ENCODE results near the gene ZNF385D.

Gene ZNF385D

GRCh38 chr3:21665444-21666100 is 85.4 kb downstream of the ZNF385D start:
- Histone ChIP-seq H3K4me3 (ENCODE audit: low read depth, low read length) (no peak overlapping the region), H3K27me3 (no peaks in the 10 kb centered on the region), H3K9me3 (no peaks in the 10 kb centered on the region), H3K36me3 (no peaks in the 10 kb centered on the region), H3K4me1 (no peaks in the 10 kb centered on the region)
- TF ChIP-seq CTCF (IDR thresholded peaks at IDR 0.05; ENCODE audit: low read depth, low read length), result no peak
- DNase-seq, result no peak

DNA sequence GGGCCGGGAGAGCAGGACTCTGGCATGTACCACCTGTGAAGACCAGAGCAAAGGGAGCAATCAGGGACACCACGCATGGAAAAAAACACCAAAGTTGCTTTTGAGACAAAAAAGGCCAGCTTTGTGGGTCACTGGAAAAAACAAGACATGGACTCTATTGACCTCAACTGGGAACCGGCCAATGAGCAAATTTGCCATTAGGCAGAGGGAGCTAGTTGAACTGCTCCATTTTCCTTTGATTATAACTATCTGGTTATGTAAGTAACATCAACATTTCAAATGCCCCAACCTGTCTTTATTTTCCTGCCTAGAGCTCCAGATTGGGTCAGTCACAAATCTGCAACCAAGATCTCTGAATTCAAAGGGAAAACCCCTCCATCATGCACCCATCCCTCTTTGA is 86.0 kb downstream of the ZNF385D start:
- no peaks in the 10 kb centered on the region for H3K36me3 ChIP-seq
- no peaks in the 10 kb centered on the region for H3K9me3 ChIP-seq
- no peaks in the 10 kb centered on the region for H3K27me3 ChIP-seq
- no peak for TF ChIP-seq CTCF (IDR thresholded peaks at IDR 0.05; ENCODE audit: low read depth, low read length)
- H3K4me3 ChIP-seq (ENCODE audit: low read depth, low read length), result no peak overlapping the region
- DNase-seq, result no peak
- no peaks in the 10 kb centered on the region for H3K4me1 ChIP-seq

DNA sequence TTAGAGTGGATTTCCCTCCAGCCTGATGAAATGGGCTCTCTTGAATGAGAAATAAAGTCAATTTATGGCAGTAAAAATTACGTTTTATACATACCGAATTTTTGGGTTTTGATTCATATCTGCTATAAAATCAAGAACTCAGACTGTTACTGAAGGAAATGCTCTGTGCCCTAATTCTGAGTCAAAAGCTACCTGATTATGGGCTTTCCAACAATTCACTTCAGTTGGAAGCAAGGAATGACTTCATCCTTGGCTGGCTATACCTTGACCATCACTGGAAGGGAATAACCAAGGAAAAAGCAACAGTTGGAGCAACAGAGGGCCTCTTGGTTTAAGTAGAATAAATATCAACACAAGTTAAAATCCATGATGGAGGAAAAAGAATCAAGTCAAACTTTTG is 88.6 kb downstream of the ZNF385D start:
- Histone ChIP-seq H3K4me3 (ENCODE audit: low read depth, low read length) (no peak overlapping the region), H3K4me1 (no peaks in the 10 kb centered on the region), H3K27me3 (no peaks in the 10 kb centered on the region), H3K36me3 (no peaks in the 10 kb centered on the region), H3K9me3 (no peaks in the 10 kb centered on the region)
- no peak for DNase-seq
- TF ChIP-seq CTCF (IDR thresholded peaks at IDR 0.05; ENCODE audit: low read depth, low read length), result no peak

GRCh38 chr3:21654662-21655061 is 96.3 kb downstream of the ZNF385D start:
- H3K9me3 ChIP-seq, result no peaks in the 10 kb centered on the region
- H3K36me3 ChIP-seq, result no peaks in the 10 kb centered on the region
- no peaks in the 10 kb centered on the region for H3K27me3 ChIP-seq
- TF ChIP-seq CTCF (IDR thresholded peaks at IDR 0.05; ENCODE audit: low read depth, low read length), result no peak
- no peaks in the 10 kb centered on the region for H3K4me1 ChIP-seq
- DNase-seq, result no peak
- H3K4me3 ChIP-seq (ENCODE audit: low read depth, low read length), result no peak overlapping the region

DNA sequence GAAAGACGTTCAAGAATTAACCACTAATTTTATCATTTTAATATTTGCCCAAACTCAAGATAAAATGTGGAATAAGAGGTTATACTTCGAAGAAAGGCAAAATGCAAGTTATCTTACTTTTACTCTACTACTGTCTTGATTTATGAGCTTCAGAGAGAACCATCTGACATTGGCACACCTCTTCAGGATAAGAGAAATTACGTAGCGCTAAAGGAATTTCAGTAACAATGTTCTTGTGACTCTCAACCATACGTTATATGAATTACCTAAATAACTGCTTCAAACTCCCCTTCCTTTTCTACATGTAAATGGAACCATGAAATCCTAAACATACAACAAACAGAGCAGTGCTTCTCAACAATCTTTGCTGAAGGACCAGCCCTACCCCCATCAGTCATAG is 96.8 kb downstream of the ZNF385D start:
- Histone ChIP-seq H3K4me3 (ENCODE audit: low read depth, low read length) (no peak overlapping the region), H3K9me3 (no peaks in the 10 kb centered on the region), H3K36me3 (no peaks in the 10 kb centered on the region), H3K4me1 (no peaks in the 10 kb centered on the region), H3K27me3 (no peaks in the 10 kb centered on the region)
- TF ChIP-seq CTCF (IDR thresholded peaks at IDR 0.05; ENCODE audit: low read depth, low read length), result no peak
- no peak for DNase-seq

DNA sequence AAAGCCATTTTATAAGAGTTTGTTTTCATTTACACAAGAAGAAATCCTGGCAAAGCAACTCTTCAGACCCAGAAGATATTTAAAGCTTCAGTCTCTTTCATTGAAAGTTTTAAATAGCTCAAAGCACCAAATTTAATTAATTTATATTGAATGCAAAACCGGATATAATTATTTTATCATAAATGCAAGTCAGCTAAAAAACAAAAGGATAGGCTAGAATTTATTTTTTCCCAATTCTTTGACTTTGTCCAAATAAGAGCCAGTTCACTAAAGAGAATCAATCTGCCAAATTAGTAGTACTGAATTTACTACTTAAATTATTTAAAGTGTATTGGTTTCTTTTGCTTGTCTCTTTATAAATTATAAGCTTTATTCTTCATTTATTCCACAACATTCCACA is 101.5 kb downstream of the ZNF385D start:
- H3K9me3 ChIP-seq, result no peaks in the 10 kb centered on the region
- DNase-seq, result no peak
- H3K36me3 ChIP-seq, result no peaks in the 10 kb centered on the region
- no peaks in the 10 kb centered on the region for H3K4me1 ChIP-seq
- H3K27me3 ChIP-seq, result no peaks in the 10 kb centered on the region
- no peak for TF ChIP-seq CTCF (IDR thresholded peaks at IDR 0.05; ENCODE audit: low read depth, low read length)
- H3K4me3 ChIP-seq (ENCODE audit: low read depth, low read length), result no peak overlapping the region
